ENCODE data around the gene IGSF21. TPM values are rescaled to one million over a fixed set of nuclear protein-coding genes. Genes with fewer than 3 reads are reported as not detected.

Gene IGSF21
- total and polyA plus RNA-seq, 10 of the 15 experiments (the other 5 are each of a cell fraction or from before 2014, with no cell fraction given): 0.03 to 0.49 TPM; not detected in 8

DNA sequence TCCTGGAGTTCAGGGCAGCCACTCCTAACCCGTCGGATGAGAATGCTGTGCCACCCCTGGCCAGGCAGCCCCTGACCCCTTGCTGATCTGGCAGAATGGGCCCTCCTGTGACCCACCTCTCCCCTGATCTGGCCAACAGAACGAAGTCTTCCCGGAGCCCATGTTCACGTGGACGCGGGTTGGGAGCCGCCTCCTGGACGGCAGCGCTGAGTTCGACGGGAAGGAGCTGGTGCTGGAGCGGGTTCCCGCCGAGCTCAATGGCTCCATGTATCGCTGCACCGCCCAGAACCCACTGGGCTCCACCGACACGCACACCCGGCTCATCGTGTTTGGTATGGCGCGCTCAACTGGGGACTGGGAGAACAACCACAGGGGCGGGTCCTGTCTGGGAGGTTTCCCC, 269.1 kb downstream of the IGSF21 start:
- Histone ChIP-seq H3K4me1 (ENCODE audit: control insufficient read depth, insufficient read depth, low read length) (no peaks in the 10 kb centered on the region), H3K9ac (ENCODE audit: control insufficient read depth, insufficient read depth, low read length) (no peak overlapping the region), H3K9me3 (replicated peaks; ENCODE audit: control insufficient read depth, insufficient read depth, low read length) (no peaks in the 10 kb centered on the region), H4K20me1 (ENCODE audit: control insufficient read depth, insufficient read depth) (no peaks in the 10 kb centered on the region), H3K4me3 (no peak overlapping the region), H2AFZ (ENCODE audit: control insufficient read depth, low read depth, low read length) (no peak overlapping the region), H3K4me2 (ENCODE audit: control insufficient read depth, insufficient read depth) (no peak overlapping the region), H3K27ac (ENCODE audit: control insufficient read depth, insufficient read depth) (no peak overlapping the region), H3K36me3 (ENCODE audit: control insufficient read depth in 2 of 2, insufficient read depth in 2 of 2, low read length in 1 of 2) (no peaks in the 10 kb centered on the region), H3K79me2 (ENCODE audit: control insufficient read depth, insufficient read depth, low read length) (no peaks in the 10 kb centered on the region), H3K27me3 (replicated peaks in 1 of 2; ENCODE audit: control insufficient read depth in 2 of 2, insufficient read depth in 2 of 2, low read length in 1 of 2) (no peaks in the 10 kb centered on the region)
- 53% methylated on average over 22 of the region's 24 CpGs for WGBS (ENCODE audit: insufficient coverage, insufficient replicate concordance, low lambda C conversion rate, missing lambda C conversion rate)
- ATAC-seq: no peak
- ChIA-PET POLR2A (no interaction called here), RAD21 (ENCODE audit: unreplicated experiment) (no interaction called here), SMC1A (ENCODE audit: uncharacterized antibody, unreplicated experiment) (no interaction called here), CTCF (interaction anchor here (0.7 kb wide), 1 partner anchor 23 kb away, joined by 3 read pairs; no protein-coding TSS in a partner anchor)
- in situ Hi-C loops (cut with MboI) (no loop called here), intact Hi-C loops (cut with micrococcal nuclease; ENCODE audit: unreplicated experiment) (no loop called here)
- no peak for DNase-seq (ENCODE audit: low read depth, low spot score)
- no TSS peak for BruUV-seq (replicated peaks)
- TF ChIP-seq, protein P1, sequence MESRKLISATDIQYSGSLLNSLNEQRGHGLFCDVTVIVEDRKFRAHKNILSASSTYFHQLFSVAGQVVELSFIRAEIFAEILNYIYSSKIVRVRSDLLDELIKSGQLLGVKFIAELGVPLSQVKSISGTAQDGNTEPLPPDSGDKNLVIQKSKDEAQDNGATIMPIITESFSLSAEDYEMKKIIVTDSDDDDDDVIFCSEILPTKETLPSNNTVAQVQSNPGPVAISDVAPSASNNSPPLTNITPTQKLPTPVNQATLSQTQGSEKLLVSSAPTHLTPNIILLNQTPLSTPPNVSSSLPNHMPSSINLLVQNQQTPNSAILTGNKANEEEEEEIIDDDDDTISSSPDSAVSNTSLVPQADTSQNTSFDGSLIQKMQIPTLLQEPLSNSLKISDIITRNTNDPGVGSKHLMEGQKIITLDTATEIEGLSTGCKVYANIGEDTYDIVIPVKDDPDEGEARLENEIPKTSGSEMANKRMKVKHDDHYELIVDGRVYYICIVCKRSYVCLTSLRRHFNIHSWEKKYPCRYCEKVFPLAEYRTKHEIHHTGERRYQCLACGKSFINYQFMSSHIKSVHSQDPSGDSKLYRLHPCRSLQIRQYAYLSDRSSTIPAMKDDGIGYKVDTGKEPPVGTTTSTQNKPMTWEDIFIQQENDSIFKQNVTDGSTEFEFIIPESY (IDR thresholded peaks at IDR 0.05): no peak
- TF ChIP-seq E2F8 (IDR thresholded peaks at IDR 0.05; ENCODE audit: low read depth, partially characterized antibody): no peak
- TF ChIP-seq TBL1XR1 (IDR thresholded peaks at IDR 0.05; ENCODE audit: low read depth, low read length): no peak
- TF ChIP-seq POLR2AphosphoS2 (IDR thresholded peaks at IDR 0.05; ENCODE audit: low read depth, low read length): no peak
- TF ChIP-seq BMI1 (IDR thresholded peaks at IDR 0.05; ENCODE audit: borderline replicate concordance): no peak
- no peak for TF ChIP-seq SRF (IDR thresholded peaks at IDR 0.05; ENCODE audit: low read depth in 2 of 2, low read length in 2 of 2)
- TF ChIP-seq PML (IDR thresholded peaks at IDR 0.05; ENCODE audit: low read length): no peak
- no peak for TF ChIP-seq HCFC1 (IDR thresholded peaks at IDR 0.05; ENCODE audit: low read length)
- no peak for TF ChIP-seq MTA2 (IDR thresholded peaks at IDR 0.05; ENCODE audit: low read depth)
- TF ChIP-seq MEF2B (IDR thresholded peaks at IDR 0.05; ENCODE audit: partially characterized antibody, poor library complexity, severe bottlenecking): no peak
- TF ChIP-seq RUNX3 (IDR thresholded peaks at IDR 0.05; ENCODE audit: low read length): no peak
- FAIRE-seq: no peak

Data from GM12878 (cell line).